ENCODE measurements around the gene ONECUT3. TPM values are rescaled to one million over a fixed set of nuclear protein-coding genes. Genes with fewer than 3 reads are reported as not detected.

Gene ONECUT3
- polyA plus RNA-seq, 1 donor: not detected

GRCh38 chr19:1769645-1769985, 16.3 kb downstream of the ONECUT3 start:
- no peak for DNase-seq

GRCh38 chr19:1770866-1771576, 17.7 kb downstream of the ONECUT3 start:
- no peak for DNase-seq

GRCh38 chr19:1773184-1773583, 19.9 kb downstream of the ONECUT3 start:
- DNase-seq: no peak

GRCh38 chr19:1774989-1775772, 21.9 kb downstream of the ONECUT3 start:
- DNase-seq: no peak

GRCh38 chr19:1775951-1776605, 22.8 kb downstream of the ONECUT3 start:
- DNase-seq: no peak

- no peak for DNase-seq
These were observed 23.4 kb downstream of the ONECUT3 start for GRCh38 chr19:1776606-1777147.

- no peak for DNase-seq
These were observed 23.8 kb downstream of the ONECUT3 start for GRCh38 chr19:1777149-1777548.

GRCh38 chr19:1779574-1779973, 26.3 kb downstream of the ONECUT3 start:
- no peak for DNase-seq

- no peak for DNase-seq
These were observed 27.1 kb downstream of the ONECUT3 start for GRCh38 chr19:1780272-1780958.

- no peak for DNase-seq
These were observed 29.2 kb downstream of the ONECUT3 start for GRCh38 chr19:1782521-1782920.

GRCh38 chr19:1783354-1783753, 30.0 kb downstream of the ONECUT3 start:
- no peak for DNase-seq

- DNase-seq: no peak
These were observed 30.6 kb downstream of the ONECUT3 start for GRCh38 chr19:1783874-1784273.

GRCh38 chr19:1785310-1785709, 32.0 kb downstream of the ONECUT3 start:
- DNase-seq: no peak

- no peak for DNase-seq
These were observed 33.4 kb downstream of the ONECUT3 start for GRCh38 chr19:1786668-1787067.

GRCh38 chr19:1787116-1787515, 33.8 kb downstream of the ONECUT3 start:
- DNase-seq: no peak

GRCh38 chr19:1789261-1790041, 36.1 kb downstream of the ONECUT3 start:
- no peak for DNase-seq

- DNase-seq: no peak
These were observed 36.9 kb downstream of the ONECUT3 start for GRCh38 chr19:1790054-1790792.

- DNase-seq: no peak
These were observed 38.6 kb downstream of the ONECUT3 start for GRCh38 chr19:1791879-1792278.

- DNase-seq: no peak
These were observed 41.3 kb downstream of the ONECUT3 start for GRCh38 chr19:1794424-1795172.

- no peak for DNase-seq
These were observed 43.3 kb downstream of the ONECUT3 start for GRCh38 chr19:1796395-1797142.
